LoVo (cell line): Measurements from ENCODE around the gene PLA2G4F.

Experiments used
- DNase-seq: peaks from one replicate; pipeline ENCODE4 v3.0.0-alpha.2; 2016; ENCODE audit warnings: low spot score

Gene PLA2G4F

GRCh38 chr15:42156243-42156922 lies at the start of gene PLA2G4F:
PLA2G4F (minus strand) TSS chr15:42156636; CDS start chr15:42156549, 87 bp downstream.
- DNase-seq, result peak; percentile 35

GRCh38 chr15:42203891-42204290 lies 47.5 kb upstream of the PLA2G4F start:
- no peak for DNase-seq

- no peak for DNase-seq
Observed at GRCh38 chr15:42202653-42203052, 46.2 kb upstream of the PLA2G4F start.

GRCh38 chr15:42201801-42202200 lies 45.4 kb upstream of the PLA2G4F start:
- no peak for DNase-seq

GRCh38 chr15:42199126-42199525 lies 42.7 kb upstream of the PLA2G4F start:
- DNase-seq, result no peak

- no peak for DNase-seq
Observed at GRCh38 chr15:42198516-42198915, 42.1 kb upstream of the PLA2G4F start.

- DNase-seq, result peak; percentile 18
Observed at GRCh38 chr15:42194513-42194912, 38.1 kb upstream of the PLA2G4F start.

GRCh38 chr15:42193383-42193782 lies 36.9 kb upstream of the PLA2G4F start:
- no peak for DNase-seq

- no peak for DNase-seq
Observed at GRCh38 chr15:42191610-42192346, 35.3 kb upstream of the PLA2G4F start.

GRCh38 chr15:42190370-42190769 lies 33.9 kb upstream of the PLA2G4F start:
- DNase-seq, result no peak

GRCh38 chr15:42185801-42186200 lies 29.4 kb upstream of the PLA2G4F start:
- DNase-seq, result no peak

GRCh38 chr15:42184736-42185135 lies 28.3 kb upstream of the PLA2G4F start:
- no peak for DNase-seq

- DNase-seq, result no peak
Observed at GRCh38 chr15:42184296-42184695, 27.9 kb upstream of the PLA2G4F start.

- no peak for DNase-seq
Observed at GRCh38 chr15:42182961-42183360, 26.5 kb upstream of the PLA2G4F start.

GRCh38 chr15:42182328-42182886 lies 26.0 kb upstream of the PLA2G4F start:
- no peak for DNase-seq

- no peak for DNase-seq
Observed at GRCh38 chr15:42178056-42178455, 21.6 kb upstream of the PLA2G4F start.

GRCh38 chr15:42175671-42176070 lies 19.2 kb upstream of the PLA2G4F start:
- DNase-seq, result no peak

- DNase-seq, result no peak
Observed at GRCh38 chr15:42172475-42172874, 16.0 kb upstream of the PLA2G4F start.

- DNase-seq, result no peak
Observed at GRCh38 chr15:42171795-42172194, 15.4 kb upstream of the PLA2G4F start.

- DNase-seq, result no peak
Observed at GRCh38 chr15:42171122-42171521, 14.7 kb upstream of the PLA2G4F start.

- DNase-seq, result no peak
Observed at GRCh38 chr15:42166225-42166940, 9.9 kb upstream of the PLA2G4F start.

GRCh38 chr15:42165106-42165505 lies 8.7 kb upstream of the PLA2G4F start:
- no peak for DNase-seq
